GM18508 (cell line): ENCODE measurements around the gene ACSL1.
A peak's percentile ranks its signal among the peaks of the same experiment; 100 is the strongest.
"Not testable (repeated sequence)": the region's sequence is repeated elsewhere in the genome, so short reads cannot be mapped to it uniquely, and the experiment has no call there.

Source experiments
- ATAC-seq: cut with Tn5 transposase; IDR thresholded peaks from one replicate; pipeline ENCODE4 v1.9.1; 2021; ENCODE audit warnings: moderate number of reproducible peaks; ENCODE audit not compliant: insufficient read depth, unreplicated experiment

ACSL1 gene

GRCh38 chr4:184844742-184845141, 19.0 kb upstream of the ACSL1 start:
- no peak for ATAC-seq

GRCh38 chr4:184843984-184844554, 18.3 kb upstream of the ACSL1 start:
- ATAC-seq = no peak

GRCh38 chr4:184839075-184839399, 13.3 kb upstream of the ACSL1 start:
- not testable (repeated sequence) for ATAC-seq

GRCh38 chr4:184838249-184839074, 12.7 kb upstream of the ACSL1 start:
- no peak for ATAC-seq

- ATAC-seq = no peak
Measured at GRCh38 chr4:184836613-184837012, 10.8 kb upstream of the ACSL1 start.

- ATAC-seq = no peak
Measured at GRCh38 chr4:184833046-184833838, 7.5 kb upstream of the ACSL1 start.

GRCh38 chr4:184831153-184831552, 5.4 kb upstream of the ACSL1 start:
- ATAC-seq = no peak

GRCh38 chr4:184826691-184827270, 1.0 kb upstream of the ACSL1 start:
- peak; percentile 28 for ATAC-seq

GRCh38 chr4:184825141-184825895, 450 bp downstream of the ACSL1 start:
- ATAC-seq = peak; percentile 1

- no peak for ATAC-seq
Measured at GRCh38 chr4:184824776-184825084, 1.0 kb downstream of the ACSL1 start.

GRCh38 chr4:184824081-184824775, 1.5 kb downstream of the ACSL1 start:
- ATAC-seq = no peak

GRCh38 chr4:184823014-184823413, 2.8 kb downstream of the ACSL1 start:
- ATAC-seq = no peak

- ATAC-seq = no peak
Measured at GRCh38 chr4:184822356-184822755, 3.4 kb downstream of the ACSL1 start.

- ATAC-seq = no peak
Measured at GRCh38 chr4:184821242-184821641, 4.5 kb downstream of the ACSL1 start.

GRCh38 chr4:184819786-184820185, 6.0 kb downstream of the ACSL1 start:
- ATAC-seq = no peak

- peak; percentile 30 for ATAC-seq
Measured at GRCh38 chr4:184818216-184818564, 7.6 kb downstream of the ACSL1 start.

- peak; percentile 0 for ATAC-seq
Measured at GRCh38 chr4:184817494-184818215, 8.1 kb downstream of the ACSL1 start.

GRCh38 chr4:184816962-184817361, 8.8 kb downstream of the ACSL1 start:
- no peak for ATAC-seq
